ENCODE data around the gene SYPL2.
A peak's percentile ranks its signal among the peaks of the same experiment; 100 is the strongest.

SYPL2 gene

GRCh38 chr1:109466452-109467300 is at the start of gene SYPL2:
Gene SYPL2, plus strand, starts transcription at chr1:109466546. Its CDS starts 298 bp downstream, at chr1:109466844.
- no peaks in the 10 kb centered on the region for H3K9me3 ChIP-seq (ENCODE audit: control insufficient read depth, low read length)
- no peaks in the 10 kb centered on the region for H3K27me3 ChIP-seq (replicated peaks; ENCODE audit: control insufficient read depth, insufficient read depth, low read length)
- peaks cover 12% of the 10 kb centered on the region for H3K4me1 ChIP-seq (ENCODE audit: control insufficient read depth, insufficient read depth, low read length)
- H3K36me3 ChIP-seq (ENCODE audit: control insufficient read depth, insufficient read depth, low read length, severe bottlenecking): peaks cover 6% of the 10 kb centered on the region
- H3K4me3 ChIP-seq (ENCODE audit: low read length): peak within 1 kb of the TSS; percentile 93
- peak within 1 kb of the TSS; percentile 98 for H3K9ac ChIP-seq (ENCODE audit: low read length)
- DNase-seq (ENCODE audit: low read depth): peak; percentile 61

GRCh38 chr1:109423498-109423897 is 42.8 kb upstream of the SYPL2 start:
- H3K27me3 ChIP-seq (replicated peaks; ENCODE audit: control insufficient read depth, insufficient read depth, low read length): no peaks in the 10 kb centered on the region
- no peaks in the 10 kb centered on the region for H3K9me3 ChIP-seq (ENCODE audit: control insufficient read depth, low read length)
- no peak for DNase-seq (ENCODE audit: low read depth)
- peaks cover 39% of the 10 kb centered on the region for H3K4me1 ChIP-seq (ENCODE audit: control insufficient read depth, insufficient read depth, low read length)
- peak overlapping the region; percentile 61 for H3K4me3 ChIP-seq (ENCODE audit: low read length)
- peak overlapping the region; percentile 47 for H3K9ac ChIP-seq (ENCODE audit: low read length)
- peaks cover 31% of the 10 kb centered on the region for H3K36me3 ChIP-seq (ENCODE audit: control insufficient read depth, insufficient read depth, low read length, severe bottlenecking)

GRCh38 chr1:109425391-109426280 is 40.7 kb upstream of the SYPL2 start:
- Histone ChIP-seq H3K9ac (ENCODE audit: low read length) (peak overlapping the region; percentile 92), H3K4me3 (ENCODE audit: low read length) (peak overlapping the region; percentile 93), H3K27me3 (replicated peaks; ENCODE audit: control insufficient read depth, insufficient read depth, low read length) (no peaks in the 10 kb centered on the region), H3K9me3 (ENCODE audit: control insufficient read depth, low read length) (no peaks in the 10 kb centered on the region), H3K4me1 (ENCODE audit: control insufficient read depth, insufficient read depth, low read length) (peaks cover 59% of the 10 kb centered on the region), H3K36me3 (ENCODE audit: control insufficient read depth, insufficient read depth, low read length, severe bottlenecking) (peaks cover 11% of the 10 kb centered on the region)
- peak; percentile 73 for DNase-seq (ENCODE audit: low read depth)

GRCh38 chr1:109426281-109427170 is 39.8 kb upstream of the SYPL2 start, which contains the start of gene PSMA5:
Gene PSMA5, minus strand, starts transcription at chr1:109426448. Its CDS starts 118 bp downstream, at chr1:109426330.
- peaks cover 68% of the 10 kb centered on the region for H3K4me1 ChIP-seq (ENCODE audit: control insufficient read depth, insufficient read depth, low read length)
- peak; percentile 99 for DNase-seq (ENCODE audit: low read depth)
- H3K9ac ChIP-seq (ENCODE audit: low read length): peak within 1 kb of the TSS; percentile 92
- no peaks in the 10 kb centered on the region for H3K9me3 ChIP-seq (ENCODE audit: control insufficient read depth, low read length)
- H3K4me3 ChIP-seq (ENCODE audit: low read length): peak within 1 kb of the TSS; percentile 93
- H3K36me3 ChIP-seq (ENCODE audit: control insufficient read depth, insufficient read depth, low read length, severe bottlenecking): peaks cover 2% of the 10 kb centered on the region
- no peaks in the 10 kb centered on the region for H3K27me3 ChIP-seq (replicated peaks; ENCODE audit: control insufficient read depth, insufficient read depth, low read length)

- Histone ChIP-seq H3K4me1 (ENCODE audit: control insufficient read depth, insufficient read depth, low read length) (peaks cover 74% of the 10 kb centered on the region), H3K27me3 (replicated peaks; ENCODE audit: control insufficient read depth, insufficient read depth, low read length) (no peaks in the 10 kb centered on the region)
- peak; percentile 50 for DNase-seq (ENCODE audit: low read depth)
Measured at GRCh38 chr1:109427171-109427467, 39.2 kb upstream of the SYPL2 start.

GRCh38 chr1:109432336-109432735 is 34.0 kb upstream of the SYPL2 start:
- H3K4me1 ChIP-seq (ENCODE audit: control insufficient read depth, insufficient read depth, low read length): peaks cover 63% of the 10 kb centered on the region
- no peak for DNase-seq (ENCODE audit: low read depth)
- H3K4me3 ChIP-seq (ENCODE audit: low read length): no peak overlapping the region
- H3K36me3 ChIP-seq (ENCODE audit: control insufficient read depth, insufficient read depth, low read length, severe bottlenecking): no peaks in the 10 kb centered on the region
- no peaks in the 10 kb centered on the region for H3K27me3 ChIP-seq (replicated peaks; ENCODE audit: control insufficient read depth, insufficient read depth, low read length)
- no peaks in the 10 kb centered on the region for H3K9me3 ChIP-seq (ENCODE audit: control insufficient read depth, low read length)
- peak overlapping the region; percentile 35 for H3K9ac ChIP-seq (ENCODE audit: low read length)

More at GRCh38 chr1:109427171-109427467, 39.2 kb upstream of the SYPL2 start:
- Histone ChIP-seq H3K4me3 (ENCODE audit: low read length) (peak overlapping the region; percentile 93), H3K36me3 (ENCODE audit: control insufficient read depth, insufficient read depth, low read length, severe bottlenecking) (no peaks in the 10 kb centered on the region), H3K9ac (ENCODE audit: low read length) (peak overlapping the region; percentile 92), H3K9me3 (ENCODE audit: control insufficient read depth, low read length) (no peaks in the 10 kb centered on the region)

GRCh38 chr1:109433322-109433721 is 33.0 kb upstream of the SYPL2 start:
- Histone ChIP-seq H3K9ac (ENCODE audit: low read length) (no peak overlapping the region), H3K27me3 (replicated peaks; ENCODE audit: control insufficient read depth, insufficient read depth, low read length) (no peaks in the 10 kb centered on the region), H3K4me3 (ENCODE audit: low read length) (no peak overlapping the region), H3K36me3 (ENCODE audit: control insufficient read depth, insufficient read depth, low read length, severe bottlenecking) (no peaks in the 10 kb centered on the region), H3K4me1 (ENCODE audit: control insufficient read depth, insufficient read depth, low read length) (peaks cover 57% of the 10 kb centered on the region), H3K9me3 (ENCODE audit: control insufficient read depth, low read length) (no peaks in the 10 kb centered on the region)
- no peak for DNase-seq (ENCODE audit: low read depth)

- no peak for DNase-seq (ENCODE audit: low read depth)
- Histone ChIP-seq H3K9me3 (ENCODE audit: control insufficient read depth, low read length) (no peaks in the 10 kb centered on the region), H3K9ac (ENCODE audit: low read length) (no peak overlapping the region)
Measured at GRCh38 chr1:109434484-109434883, 31.9 kb upstream of the SYPL2 start.

GRCh38 chr1:109438798-109439297 is 27.5 kb upstream of the SYPL2 start:
- peak; percentile 77 for DNase-seq (ENCODE audit: low read depth)
- Histone ChIP-seq H3K27me3 (replicated peaks; ENCODE audit: control insufficient read depth, insufficient read depth, low read length) (no peaks in the 10 kb centered on the region), H3K9me3 (ENCODE audit: control insufficient read depth, low read length) (no peaks in the 10 kb centered on the region), H3K9ac (ENCODE audit: low read length) (peak overlapping the region; percentile 76), H3K36me3 (ENCODE audit: control insufficient read depth, insufficient read depth, low read length, severe bottlenecking) (no peaks in the 10 kb centered on the region), H3K4me1 (ENCODE audit: control insufficient read depth, insufficient read depth, low read length) (peaks cover 61% of the 10 kb centered on the region), H3K4me3 (ENCODE audit: low read length) (peak overlapping the region; percentile 61)

More at GRCh38 chr1:109434484-109434883, 31.9 kb upstream of the SYPL2 start:
- no peaks in the 10 kb centered on the region for H3K36me3 ChIP-seq (ENCODE audit: control insufficient read depth, insufficient read depth, low read length, severe bottlenecking)
- no peaks in the 10 kb centered on the region for H3K27me3 ChIP-seq (replicated peaks; ENCODE audit: control insufficient read depth, insufficient read depth, low read length)
- no peak overlapping the region for H3K4me3 ChIP-seq (ENCODE audit: low read length)
- peaks cover 55% of the 10 kb centered on the region for H3K4me1 ChIP-seq (ENCODE audit: control insufficient read depth, insufficient read depth, low read length)

- H3K27me3 ChIP-seq (replicated peaks; ENCODE audit: control insufficient read depth, insufficient read depth, low read length): no peaks in the 10 kb centered on the region
Measured at GRCh38 chr1:109441069-109441468, 25.3 kb upstream of the SYPL2 start.

More at GRCh38 chr1:109441069-109441468, 25.3 kb upstream of the SYPL2 start:
- H3K36me3 ChIP-seq (ENCODE audit: control insufficient read depth, insufficient read depth, low read length, severe bottlenecking): no peaks in the 10 kb centered on the region
- H3K4me1 ChIP-seq (ENCODE audit: control insufficient read depth, insufficient read depth, low read length): peaks cover 64% of the 10 kb centered on the region
- H3K4me3 ChIP-seq (ENCODE audit: low read length): no peak overlapping the region
- H3K9ac ChIP-seq (ENCODE audit: low read length): peak overlapping the region; percentile 76
- no peaks in the 10 kb centered on the region for H3K9me3 ChIP-seq (ENCODE audit: control insufficient read depth, low read length)
- peak; percentile 74 for DNase-seq (ENCODE audit: low read depth)

Data from adipocyte (in vitro differentiated cells).